ENCODE data around the gene MKNK2.

MKNK2 gene

GRCh38 chr19:2022289-2022688, 28.8 kb downstream of the MKNK2 start:
- DNase-seq (ENCODE audit: low read depth), result no peak
- no peak overlapping the region for H3K4me3 ChIP-seq (ENCODE audit: low read depth, low read length)
- TF ChIP-seq POLR2A (IDR thresholded peaks at IDR 0.05; ENCODE audit: extremely low read depth, insufficient read length) (no peak), CTCF (IDR thresholded peaks at IDR 0.05; ENCODE audit: low read depth, low read length) (no peak), MAX (IDR thresholded peaks at IDR 0.05; ENCODE audit: low read depth, low read length) (no peak)

GRCh38 chr19:2021453-2022140, 29.4 kb downstream of the MKNK2 start:
- H3K4me3 ChIP-seq (ENCODE audit: low read depth, low read length), result no peak overlapping the region
- TF ChIP-seq MYC (IDR thresholded peaks at IDR 0.05; ENCODE audit: low read depth, low read length) (no peak), CTCF (IDR thresholded peaks at IDR 0.05; ENCODE audit: low read depth, low read length) (no peak), MAX (IDR thresholded peaks at IDR 0.05; ENCODE audit: low read depth, low read length) (no peak), POLR2A (IDR thresholded peaks at IDR 0.05; ENCODE audit: extremely low read depth, insufficient read length) (no peak)
- no peak for DNase-seq (ENCODE audit: low read depth)

GRCh38 chr19:2018752-2019151, 32.3 kb downstream of the MKNK2 start:
- DNase-seq (ENCODE audit: low read depth), result no peak
- no peak overlapping the region for H3K4me3 ChIP-seq (ENCODE audit: low read depth, low read length)
- no peak for TF ChIP-seq POLR2A (IDR thresholded peaks at IDR 0.05; ENCODE audit: extremely low read depth, insufficient read length)
- TF ChIP-seq CTCF (IDR thresholded peaks at IDR 0.05; ENCODE audit: low read depth, low read length), result no peak
- TF ChIP-seq MYC (IDR thresholded peaks at IDR 0.05; ENCODE audit: low read depth, low read length), result no peak
- TF ChIP-seq MAX (IDR thresholded peaks at IDR 0.05; ENCODE audit: low read depth, low read length), result no peak

- DNase-seq (ENCODE audit: low read depth), result peak; percentile 57
- H3K4me3 ChIP-seq (ENCODE audit: low read depth, low read length), result no peak overlapping the region
- TF ChIP-seq CTCF (IDR thresholded peaks at IDR 0.05; ENCODE audit: low read depth, low read length) (no peak), MAX (IDR thresholded peaks at IDR 0.05; ENCODE audit: low read depth, low read length) (no peak), MYC (IDR thresholded peaks at IDR 0.05; ENCODE audit: low read depth, low read length) (no peak), POLR2A (IDR thresholded peaks at IDR 0.05; ENCODE audit: extremely low read depth, insufficient read length) (no peak)
Measured at GRCh38 chr19:2016041-2016807, 34.8 kb downstream of the MKNK2 start.

- no peak for TF ChIP-seq CTCF (IDR thresholded peaks at IDR 0.05; ENCODE audit: low read depth, low read length)
- DNase-seq (ENCODE audit: low read depth), result peak; percentile 58
Measured at GRCh38 chr19:2015608-2015950, 35.5 kb downstream of the MKNK2 start, which contains the start of gene BTBD2. Gene BTBD2 (minus strand): TSS chr19:2015714. CDS start chr19:2015703, 11 bp downstream.

More at GRCh38 chr19:2015608-2015950, 35.5 kb downstream of the MKNK2 start, which contains the start of gene BTBD2:
- H3K4me3 ChIP-seq (ENCODE audit: low read depth, low read length), result peak within 1 kb of the TSS; percentile 25

All from NB4 (cell line).